Nephron progenitor cell (in vitro differentiated cells): Measurements from ENCODE around the gene SLC38A10.

Experiments
- DNase-seq: peaks from one replicate; pipeline ENCODE4 v3.0.0; 2021
- H3K27ac Mint-ChIP-seq: 2 replicates; pipeline ENCODE4 v1.8.0; 2021; ENCODE audit warnings: mild to moderate bottlenecking, moderate library complexity, mixed read lengths
- H3K27me3 Mint-ChIP-seq: 2 replicates; pipeline ENCODE4 v1.8.0; 2021; ENCODE audit warnings: mild to moderate bottlenecking, low read depth, mixed read lengths; ENCODE audit not compliant: poor library complexity
- H3K36me3 Mint-ChIP-seq: 2 replicates; pipeline ENCODE4 v1.8.0; 2021; ENCODE audit warnings: low read depth, mixed read lengths
- H3K4me1 Mint-ChIP-seq: 2 replicates; pipeline ENCODE4 v1.8.0; 2021; ENCODE audit warnings: mixed read lengths
- H3K4me3 Mint-ChIP-seq: 2 replicates; pipeline ENCODE4 v1.8.0; 2021; ENCODE audit warnings: mild to moderate bottlenecking, moderate library complexity, mixed read lengths
- H3K9me3 Mint-ChIP-seq: 2 replicates; pipeline ENCODE4 v1.8.0; 2021; ENCODE audit warnings: mild to moderate bottlenecking, moderate library complexity, mixed read lengths
- TF ChIP-seq, protein P1 (sequence below): fragments of 200-600 bp; sonication (generic); IDR thresholded peaks from 2 replicates; pipeline ENCODE4 v1.5.0; 2021; ENCODE audit warnings: antibody characterized with exemption

Gene SLC38A10

DNA sequence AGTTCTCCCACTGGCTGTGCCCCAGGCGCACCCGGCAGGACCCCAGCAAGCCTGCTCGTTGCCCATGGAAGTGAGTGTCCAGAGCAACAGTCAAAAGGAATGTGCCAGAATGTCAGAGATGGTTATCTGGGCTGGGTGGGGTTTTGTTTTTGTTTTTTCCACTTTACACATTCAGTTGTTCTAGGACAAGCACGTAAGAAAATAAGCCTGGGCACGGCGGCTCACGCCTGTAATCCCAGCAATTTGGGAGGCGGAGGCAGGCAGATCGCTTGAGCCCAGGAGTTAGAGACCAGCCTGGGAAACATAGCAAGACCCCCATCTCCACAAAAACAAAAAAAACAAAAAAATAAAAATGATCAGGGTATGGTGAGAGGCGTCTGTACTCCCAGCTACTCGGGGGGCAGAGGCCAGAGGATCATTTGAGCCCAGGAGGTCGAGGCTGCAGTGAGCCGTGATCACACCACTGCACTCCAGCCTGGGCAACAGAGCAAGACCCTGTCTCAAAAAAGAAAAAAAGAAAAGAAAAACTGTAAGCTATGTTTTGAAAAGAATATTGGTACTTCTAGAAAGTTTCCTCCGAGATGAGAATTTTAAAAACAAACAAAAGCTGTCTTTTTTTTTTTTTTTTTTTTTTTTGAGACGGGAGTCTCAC, 47.6 kb downstream of the SLC38A10 start:
- no peak overlapping the region for H3K4me3 Mint-ChIP-seq
- TF ChIP-seq, protein P1, sequence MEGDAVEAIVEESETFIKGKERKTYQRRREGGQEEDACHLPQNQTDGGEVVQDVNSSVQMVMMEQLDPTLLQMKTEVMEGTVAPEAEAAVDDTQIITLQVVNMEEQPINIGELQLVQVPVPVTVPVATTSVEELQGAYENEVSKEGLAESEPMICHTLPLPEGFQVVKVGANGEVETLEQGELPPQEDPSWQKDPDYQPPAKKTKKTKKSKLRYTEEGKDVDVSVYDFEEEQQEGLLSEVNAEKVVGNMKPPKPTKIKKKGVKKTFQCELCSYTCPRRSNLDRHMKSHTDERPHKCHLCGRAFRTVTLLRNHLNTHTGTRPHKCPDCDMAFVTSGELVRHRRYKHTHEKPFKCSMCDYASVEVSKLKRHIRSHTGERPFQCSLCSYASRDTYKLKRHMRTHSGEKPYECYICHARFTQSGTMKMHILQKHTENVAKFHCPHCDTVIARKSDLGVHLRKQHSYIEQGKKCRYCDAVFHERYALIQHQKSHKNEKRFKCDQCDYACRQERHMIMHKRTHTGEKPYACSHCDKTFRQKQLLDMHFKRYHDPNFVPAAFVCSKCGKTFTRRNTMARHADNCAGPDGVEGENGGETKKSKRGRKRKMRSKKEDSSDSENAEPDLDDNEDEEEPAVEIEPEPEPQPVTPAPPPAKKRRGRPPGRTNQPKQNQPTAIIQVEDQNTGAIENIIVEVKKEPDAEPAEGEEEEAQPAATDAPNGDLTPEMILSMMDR: no peak
- peaks cover 4% of the 10 kb centered on the region for H3K36me3 Mint-ChIP-seq
- peaks cover 40% of the 10 kb centered on the region for H3K4me1 Mint-ChIP-seq
- H3K27ac Mint-ChIP-seq: no peak overlapping the region
- DNase-seq: no peak
- H3K27me3 Mint-ChIP-seq: peaks cover 4% of the 10 kb centered on the region
- H3K9me3 Mint-ChIP-seq: no peaks in the 10 kb centered on the region

DNA sequence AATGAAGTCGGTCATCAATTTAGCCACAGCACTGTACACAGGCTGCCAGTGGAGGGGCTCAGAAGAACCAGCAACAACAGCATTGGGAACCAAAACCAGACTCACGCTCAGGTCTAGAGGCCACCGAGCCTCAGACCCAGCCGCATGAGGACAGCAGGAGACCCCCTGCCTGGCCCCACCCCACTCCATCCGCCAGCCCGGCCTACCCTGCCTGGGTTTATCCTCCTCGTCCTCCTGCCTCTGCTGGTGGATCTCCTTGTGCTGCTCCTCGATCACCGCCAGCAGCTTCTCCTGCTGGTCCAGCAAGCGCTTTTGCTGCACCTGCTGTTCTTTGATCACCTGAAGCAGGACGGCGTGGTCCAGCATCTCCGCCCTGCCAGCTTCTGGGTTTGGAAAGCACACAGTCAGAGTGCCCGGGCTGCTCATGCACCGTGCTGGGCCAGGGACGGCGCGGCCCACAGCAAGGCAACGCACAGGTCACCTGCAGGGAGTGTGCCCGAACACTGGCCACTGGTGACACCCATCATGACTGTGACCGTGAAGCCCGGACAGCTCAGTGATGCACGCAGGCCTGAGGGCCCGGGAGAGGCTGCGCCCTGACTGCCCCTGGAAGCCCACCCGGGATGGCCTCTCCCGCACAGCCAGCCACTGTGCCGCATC, 48.3 kb downstream of the SLC38A10 start:
- Mint-ChIP-seq H3K4me1 (peaks cover 42% of the 10 kb centered on the region), H3K4me3 (no peak overlapping the region), H3K27ac (no peak overlapping the region), H3K36me3 (peaks cover 4% of the 10 kb centered on the region), H3K27me3 (peaks cover 4% of the 10 kb centered on the region), H3K9me3 (no peaks in the 10 kb centered on the region)
- DNase-seq: no peak
- TF ChIP-seq, protein P1: no peak

DNA sequence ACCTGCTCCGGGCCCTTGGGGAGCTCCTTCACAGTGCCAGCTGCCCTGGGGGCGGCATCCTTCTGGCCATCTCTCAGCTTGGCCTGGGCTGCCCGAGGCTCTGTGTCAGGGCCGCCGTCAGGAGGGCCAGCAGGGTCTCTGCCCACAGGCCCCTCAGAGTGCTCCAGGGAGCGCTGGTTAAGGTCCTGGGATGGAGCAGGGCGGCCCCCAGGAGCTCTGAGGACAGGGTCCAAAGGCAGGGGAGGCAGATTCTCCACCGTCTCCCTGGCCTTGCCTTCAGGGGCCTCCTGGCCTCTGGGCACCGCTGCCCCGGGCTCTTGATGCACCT, 48.8 kb downstream of the SLC38A10 start:
- H3K36me3 Mint-ChIP-seq: peaks cover 4% of the 10 kb centered on the region
- no peak overlapping the region for H3K4me3 Mint-ChIP-seq
- no peak for DNase-seq
- H3K27me3 Mint-ChIP-seq: peaks cover 4% of the 10 kb centered on the region
- H3K4me1 Mint-ChIP-seq: peaks cover 42% of the 10 kb centered on the region
- H3K9me3 Mint-ChIP-seq: no peaks in the 10 kb centered on the region
- H3K27ac Mint-ChIP-seq: no peak overlapping the region
- TF ChIP-seq, protein P1: no peak

DNA sequence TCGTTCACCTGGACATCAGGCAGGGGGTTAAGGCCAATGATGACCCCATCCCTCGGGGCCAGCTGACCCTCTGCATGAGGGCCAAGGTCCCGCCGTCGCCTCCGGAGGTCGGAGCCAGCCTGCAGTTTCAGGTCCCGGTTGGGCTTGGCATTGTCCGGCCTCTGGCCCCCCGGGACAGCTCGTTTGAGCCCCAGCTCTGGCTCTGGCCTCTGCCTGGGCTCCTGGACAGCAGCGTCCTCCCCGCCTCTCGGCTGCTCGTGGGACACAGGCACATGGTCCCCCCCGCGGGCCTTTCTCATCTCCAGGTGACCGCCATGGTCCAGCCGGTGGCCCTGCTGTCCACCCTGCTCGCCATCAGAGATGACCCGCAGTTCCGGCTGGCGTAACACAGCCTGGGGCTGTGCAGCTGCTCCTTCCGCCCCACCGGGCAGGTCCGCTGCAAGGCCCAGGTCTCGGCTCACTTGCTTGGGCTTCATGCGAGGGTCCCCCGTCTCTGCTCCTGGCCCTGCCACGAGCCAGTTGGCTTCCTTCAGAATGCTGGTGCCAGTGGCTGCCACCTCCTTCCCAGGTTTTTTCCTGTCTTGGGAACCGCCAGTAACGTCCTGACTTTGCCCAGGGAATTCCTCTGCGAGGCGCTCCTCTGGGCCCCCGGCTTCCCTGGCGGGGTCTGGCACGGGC, 49.3 kb downstream of the SLC38A10 start:
- H3K36me3 Mint-ChIP-seq: peaks cover 4% of the 10 kb centered on the region
- no peak for DNase-seq
- H3K4me1 Mint-ChIP-seq: peaks cover 42% of the 10 kb centered on the region
- TF ChIP-seq, protein P1: no peak
- H3K4me3 Mint-ChIP-seq: no peak overlapping the region
- H3K9me3 Mint-ChIP-seq: no peaks in the 10 kb centered on the region
- H3K27ac Mint-ChIP-seq: peak overlapping the region; percentile 29
- H3K27me3 Mint-ChIP-seq: peaks cover 4% of the 10 kb centered on the region

DNA sequence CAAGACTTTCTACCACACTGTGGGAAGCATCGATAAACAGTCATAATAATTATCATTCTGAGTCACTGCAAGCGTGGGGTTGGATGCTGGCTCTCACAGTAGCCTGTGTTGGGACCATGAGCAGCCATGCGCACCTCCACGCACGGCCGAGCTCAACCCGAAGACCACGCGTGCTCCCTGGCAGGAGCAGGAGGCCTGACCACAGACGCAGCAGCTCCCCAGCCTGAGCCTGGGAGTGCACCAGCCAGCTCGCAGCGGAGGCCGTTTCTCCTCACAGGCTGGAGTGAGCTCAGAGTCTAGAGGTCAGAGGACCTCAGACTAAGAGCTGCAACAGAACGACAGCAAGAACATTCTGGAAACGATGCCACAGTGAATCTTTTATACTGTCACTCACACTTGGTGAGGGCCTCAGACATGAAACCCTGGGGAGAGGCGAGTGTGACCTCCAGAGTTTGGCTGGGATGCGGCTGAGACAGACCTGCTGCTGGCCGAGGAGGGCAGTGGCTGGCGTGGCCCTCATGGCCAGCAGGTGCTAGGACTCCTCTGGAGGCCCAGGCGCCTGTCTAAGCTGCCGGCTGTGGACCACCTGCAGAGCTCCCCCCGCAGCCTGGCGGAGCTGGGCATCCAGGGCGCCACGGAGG, 50.0 kb downstream of the SLC38A10 start:
- H3K9me3 Mint-ChIP-seq: no peaks in the 10 kb centered on the region
- TF ChIP-seq, protein P1: no peak
- H3K4me3 Mint-ChIP-seq: no peak overlapping the region
- H3K27me3 Mint-ChIP-seq: peaks cover 4% of the 10 kb centered on the region
- peak overlapping the region; percentile 88 for H3K27ac Mint-ChIP-seq
- H3K36me3 Mint-ChIP-seq: peaks cover 4% of the 10 kb centered on the region
- peak; percentile 36 for DNase-seq
- peaks cover 43% of the 10 kb centered on the region for H3K4me1 Mint-ChIP-seq
